ENCODE data around the gene KAT8.

KAT8 gene

GRCh38 chr16:31083981-31084380 is 33.5 kb upstream of the KAT8 start:
- in situ Hi-C loops (cut with HindIII; ENCODE audit: low sequenced_read_pairs): no loop called here
- no peak overlapping the region for H3K4me3 ChIP-seq (ENCODE audit: low read depth, low read length)
- no peak for TF ChIP-seq CTCF (IDR thresholded peaks at IDR 0.05; ENCODE audit: low read depth, low read length)
- DNase-seq (ENCODE audit: low read depth, low spot score): no peak

- DNase-seq (ENCODE audit: low read depth, low spot score): no peak
- in situ Hi-C loops (cut with HindIII; ENCODE audit: low sequenced_read_pairs): no loop called here
- no peak for TF ChIP-seq CTCF (IDR thresholded peaks at IDR 0.05; ENCODE audit: low read depth, low read length)
- no peak overlapping the region for H3K4me3 ChIP-seq (ENCODE audit: low read depth, low read length)
Measured at GRCh38 chr16:31084584-31085302, 32.7 kb upstream of the KAT8 start.

- in situ Hi-C loops (cut with HindIII; ENCODE audit: low sequenced_read_pairs): no loop called here
- no peak overlapping the region for H3K4me3 ChIP-seq (ENCODE audit: low read depth, low read length)
- no peak for TF ChIP-seq CTCF (IDR thresholded peaks at IDR 0.05; ENCODE audit: low read depth, low read length)
- no peak for DNase-seq (ENCODE audit: low read depth, low spot score)
Measured at GRCh38 chr16:31085411-31085810, 32.1 kb upstream of the KAT8 start.

- DNase-seq (ENCODE audit: low read depth, low spot score): no peak
- in situ Hi-C loops (cut with HindIII; ENCODE audit: low sequenced_read_pairs): no loop called here
- no peak overlapping the region for H3K4me3 ChIP-seq (ENCODE audit: low read depth, low read length)
- TF ChIP-seq CTCF (IDR thresholded peaks at IDR 0.05; ENCODE audit: low read depth, low read length): no peak
Measured at GRCh38 chr16:31085873-31086628, 31.4 kb upstream of the KAT8 start.

GRCh38 chr16:31086629-31086906 is 30.9 kb upstream of the KAT8 start:
- in situ Hi-C loops (cut with HindIII; ENCODE audit: low sequenced_read_pairs): no loop called here
- no peak for TF ChIP-seq CTCF (IDR thresholded peaks at IDR 0.05; ENCODE audit: low read depth, low read length)
- H3K4me3 ChIP-seq (ENCODE audit: low read depth, low read length): no peak overlapping the region
- no peak for DNase-seq (ENCODE audit: low read depth, low spot score)

- in situ Hi-C loops (cut with HindIII; ENCODE audit: low sequenced_read_pairs): no loop called here
- DNase-seq (ENCODE audit: low read depth, low spot score): no peak
Measured at GRCh38 chr16:31087481-31087880, 30.0 kb upstream of the KAT8 start.

More at GRCh38 chr16:31087481-31087880, 30.0 kb upstream of the KAT8 start:
- TF ChIP-seq CTCF (IDR thresholded peaks at IDR 0.05; ENCODE audit: low read depth, low read length): no peak
- no peak overlapping the region for H3K4me3 ChIP-seq (ENCODE audit: low read depth, low read length)

Measured in astrocyte of the spinal cord (primary cell).